Activated CD8-positive, alpha-beta memory T cell treated with anti-CD3 and anti-CD28 coated beads, Interleukin-2, amount 50 U/mL, for 1 hour (primary cell): ENCODE results near the gene STK16.
"Not testable (repeated sequence)": the region's sequence is repeated elsewhere in the genome, so short reads cannot be mapped to it uniquely, and the experiment has no call there.

Source experiments
- DNase-seq: peaks from one replicate; pipeline ENCODE4 v3.0.0-alpha.2; 2020; ENCODE audit errors: extremely low read depth

STK16 gene

DNA sequence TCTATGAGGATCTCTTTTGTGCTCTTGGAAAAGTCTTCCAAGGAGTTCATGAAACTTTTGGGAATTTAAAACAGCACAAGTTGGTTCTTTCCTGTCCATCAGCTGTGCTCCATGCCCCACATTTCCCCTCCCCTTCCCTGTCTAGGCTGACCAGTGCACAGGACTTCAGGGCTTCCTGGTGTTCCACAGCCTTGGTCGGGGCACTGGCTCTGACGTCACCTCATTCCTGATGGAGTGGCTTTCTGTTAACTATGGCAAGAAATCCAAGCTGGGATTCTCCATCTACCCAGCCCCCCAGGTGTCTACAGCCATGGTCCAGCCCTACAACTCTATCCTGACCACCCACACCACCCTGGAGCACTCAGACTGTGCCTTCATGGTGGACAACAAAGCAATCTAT, 25.7 kb downstream of the STK16 start:
- no peak for DNase-seq

DNA sequence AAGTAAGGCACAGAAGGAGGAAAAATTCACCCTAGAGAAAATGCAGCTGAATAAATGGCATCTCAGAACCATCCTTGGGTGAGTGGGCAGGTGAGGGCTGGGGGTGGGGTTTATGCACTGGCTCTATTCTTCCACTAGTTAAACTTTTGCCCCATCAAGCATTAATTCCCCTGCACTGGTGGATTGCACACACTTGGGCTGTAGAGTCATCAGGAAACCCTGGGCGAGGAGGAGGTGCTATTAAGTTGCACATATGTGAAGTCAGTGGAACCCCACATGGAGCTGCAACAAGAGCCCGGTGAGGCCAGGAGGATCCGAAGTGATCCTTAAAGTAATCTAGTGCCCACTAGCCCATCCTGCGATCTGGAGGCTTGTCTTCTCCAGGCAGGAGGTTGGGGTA, 27.1 kb downstream of the STK16 start:
- no peak for DNase-seq

DNA sequence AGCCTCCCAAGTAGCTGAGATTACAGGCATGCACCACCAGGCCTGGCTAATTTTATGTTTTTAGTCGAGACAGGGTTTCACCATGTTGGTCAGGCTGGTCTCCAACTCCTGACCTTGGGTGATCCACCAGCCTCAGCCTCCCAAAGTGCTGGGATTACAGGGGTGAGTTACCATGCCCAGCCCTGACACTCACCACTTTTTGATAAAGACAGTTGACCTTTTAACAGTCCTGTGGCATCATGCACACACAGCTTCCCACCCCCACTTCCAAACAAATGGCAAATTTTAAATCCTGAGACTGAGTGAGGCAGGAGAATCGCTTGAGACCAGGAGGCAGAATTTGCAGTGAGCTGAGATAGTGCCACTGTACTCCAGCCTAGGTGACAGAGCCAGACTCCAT, 27.7 kb downstream of the STK16 start:
- no peak for DNase-seq

DNA sequence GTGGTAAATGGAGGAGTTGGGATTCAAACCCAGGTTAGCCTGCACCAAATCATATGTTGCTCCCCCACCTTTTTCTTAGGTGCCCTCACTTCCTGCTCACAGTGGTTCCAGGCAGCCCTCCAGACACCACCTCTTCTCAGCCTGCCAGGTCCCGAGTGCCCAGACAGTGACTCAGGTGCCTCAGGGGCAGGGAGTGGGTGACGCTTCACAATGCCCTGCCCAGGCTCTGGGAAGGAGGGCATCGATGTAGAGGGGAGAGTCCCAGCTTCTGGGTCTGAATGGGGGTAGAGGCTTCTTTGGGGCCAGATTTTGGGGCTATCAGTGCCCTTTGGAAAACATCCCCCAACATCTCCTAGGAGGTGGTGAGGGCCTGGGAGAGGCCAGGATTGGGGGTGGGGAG, 28.7 kb downstream of the STK16 start:
- no peak for DNase-seq

DNA sequence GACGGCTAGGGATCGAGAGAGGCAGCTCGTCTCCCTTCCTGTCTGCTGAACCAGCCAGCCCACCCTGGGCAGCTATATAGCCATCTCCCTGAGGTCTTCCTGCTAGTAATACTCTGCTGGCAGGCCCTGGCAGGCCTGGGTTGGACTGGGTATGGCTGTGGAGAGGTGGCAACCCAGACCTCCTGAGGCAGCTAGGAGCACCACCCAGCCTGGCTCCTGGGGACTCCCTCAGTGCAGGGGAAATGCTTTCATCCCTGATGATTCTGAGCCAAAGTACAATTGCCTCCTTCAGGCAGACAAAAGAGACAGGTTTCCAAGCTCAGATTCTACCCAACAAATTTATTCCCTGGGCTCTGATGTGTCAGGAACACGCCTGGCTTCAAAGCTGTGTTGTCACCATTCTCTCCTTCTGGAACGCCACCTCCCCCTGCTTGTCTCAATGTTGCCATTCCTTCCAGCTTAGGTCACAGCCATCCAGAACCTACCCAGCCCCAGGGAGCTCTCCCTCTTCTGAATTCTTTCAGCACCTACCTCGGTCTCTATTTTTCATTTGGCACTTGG, 29.2 kb downstream of the STK16 start:
- no peak for DNase-seq

DNA sequence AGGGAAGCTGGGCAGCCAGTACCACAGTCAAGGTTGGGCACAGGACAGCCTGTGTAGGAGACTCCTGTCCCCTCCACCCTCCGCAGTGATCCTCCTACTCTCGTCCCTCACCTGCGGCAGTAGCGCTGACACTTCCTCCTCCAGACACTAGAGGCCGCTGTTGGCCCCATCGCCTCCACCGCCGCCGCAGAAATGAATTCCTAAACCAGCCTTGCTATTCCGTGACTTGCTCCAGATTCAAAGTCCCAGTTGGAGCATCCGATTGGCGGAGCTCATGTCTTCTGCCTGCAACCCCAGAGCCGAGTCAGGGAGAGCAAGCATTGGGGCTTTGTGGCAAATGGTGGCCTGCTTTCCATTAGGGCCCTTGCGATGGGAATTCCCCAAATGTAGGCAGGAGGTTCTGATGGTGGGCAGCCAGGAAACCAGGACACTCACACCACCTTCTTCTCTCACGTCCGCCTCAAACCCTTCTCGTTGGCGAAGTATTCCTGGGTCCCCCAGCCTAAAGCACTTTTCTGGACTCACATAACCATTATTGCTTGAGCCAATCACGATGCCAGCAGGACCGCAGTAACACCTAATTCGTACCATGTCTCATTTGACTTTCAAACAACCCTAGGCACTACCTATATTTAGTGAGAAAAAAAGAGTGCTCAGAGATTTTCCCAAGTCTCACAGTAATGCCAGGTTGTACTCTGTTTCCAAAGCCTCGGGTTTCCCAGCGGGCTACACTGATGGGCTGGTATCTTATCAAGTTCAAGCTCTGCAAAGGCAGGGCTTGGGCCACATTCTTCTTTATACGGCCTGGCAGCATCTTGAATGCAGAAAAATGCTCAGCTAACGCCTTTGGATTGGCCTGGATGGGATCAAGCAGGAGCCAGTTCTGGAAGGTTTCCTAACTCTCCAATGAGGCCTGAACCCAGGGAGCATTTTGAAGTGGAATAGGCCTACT, 32.7 kb downstream of the STK16 start:
- peak; percentile 39 for DNase-seq

DNA sequence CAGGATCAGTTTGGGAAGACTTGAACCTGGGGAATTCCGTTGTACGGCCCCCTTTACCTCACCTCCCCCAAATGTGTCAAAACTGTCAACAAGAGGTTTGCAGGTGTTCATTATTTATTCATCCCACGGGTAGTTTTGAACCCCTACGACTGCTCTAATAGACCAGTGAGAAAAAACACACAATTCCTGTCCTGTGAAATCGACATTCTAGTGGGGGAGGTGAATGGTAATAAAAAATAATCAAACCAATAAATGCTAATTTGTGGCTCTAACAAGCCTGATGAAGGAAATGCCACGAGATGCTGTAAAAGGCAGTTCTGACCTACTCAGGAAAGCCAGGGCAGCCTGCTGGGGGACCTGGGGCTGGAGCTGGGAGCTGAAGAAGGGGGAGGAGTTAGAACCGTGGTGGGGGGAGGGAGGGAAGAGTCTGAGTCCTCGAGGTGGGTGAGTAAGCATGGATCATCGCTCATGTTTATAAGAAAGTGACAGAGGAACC, 33.4 kb downstream of the STK16 start:
- no peak for DNase-seq

DNA sequence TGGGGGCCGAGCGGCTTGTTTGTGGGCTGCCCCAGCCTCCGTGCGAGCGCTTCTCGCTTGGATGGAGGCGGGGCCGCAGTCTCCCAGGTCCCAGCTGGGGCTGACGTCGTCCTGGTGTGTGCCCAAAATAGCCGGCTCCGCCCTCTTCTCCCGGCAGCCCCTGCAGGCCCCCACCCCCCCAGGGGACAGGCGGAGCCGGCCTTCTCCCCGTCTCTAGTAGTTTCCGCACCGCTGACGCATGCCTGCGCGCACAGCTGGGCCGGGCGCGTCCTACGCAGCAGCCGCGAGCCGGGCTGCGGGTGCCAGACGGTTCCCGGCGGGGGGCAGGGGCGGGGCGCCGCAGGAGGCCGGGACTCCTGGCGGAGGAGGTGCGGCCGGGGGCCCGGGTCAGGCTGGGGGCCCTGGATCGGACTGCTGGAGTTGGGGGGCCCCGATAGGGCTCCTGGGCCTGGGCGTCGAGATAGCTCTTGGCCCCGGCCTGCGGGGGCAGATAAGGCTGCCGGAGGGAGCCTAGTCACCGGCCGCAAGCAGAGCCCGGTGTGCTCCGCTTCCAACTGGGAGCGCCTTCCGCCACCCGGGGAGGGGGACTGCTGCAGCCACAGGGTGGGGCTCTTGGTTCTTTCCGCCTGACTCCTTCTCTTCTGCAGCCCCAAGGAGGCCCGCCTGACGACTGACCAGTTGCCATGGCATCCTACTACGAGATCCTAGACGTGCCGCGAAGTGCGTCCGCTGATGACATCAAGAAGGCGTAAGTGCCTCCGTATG, 34.1 kb downstream of the STK16 start, which contains the start of gene DNAJB2:
Gene DNAJB2 (plus strand): TSS at position 216 of the 765 bp plus-strand sequence. CDS start 468 bp downstream, at position 684.
- peak; percentile 99 for DNase-seq

DNA sequence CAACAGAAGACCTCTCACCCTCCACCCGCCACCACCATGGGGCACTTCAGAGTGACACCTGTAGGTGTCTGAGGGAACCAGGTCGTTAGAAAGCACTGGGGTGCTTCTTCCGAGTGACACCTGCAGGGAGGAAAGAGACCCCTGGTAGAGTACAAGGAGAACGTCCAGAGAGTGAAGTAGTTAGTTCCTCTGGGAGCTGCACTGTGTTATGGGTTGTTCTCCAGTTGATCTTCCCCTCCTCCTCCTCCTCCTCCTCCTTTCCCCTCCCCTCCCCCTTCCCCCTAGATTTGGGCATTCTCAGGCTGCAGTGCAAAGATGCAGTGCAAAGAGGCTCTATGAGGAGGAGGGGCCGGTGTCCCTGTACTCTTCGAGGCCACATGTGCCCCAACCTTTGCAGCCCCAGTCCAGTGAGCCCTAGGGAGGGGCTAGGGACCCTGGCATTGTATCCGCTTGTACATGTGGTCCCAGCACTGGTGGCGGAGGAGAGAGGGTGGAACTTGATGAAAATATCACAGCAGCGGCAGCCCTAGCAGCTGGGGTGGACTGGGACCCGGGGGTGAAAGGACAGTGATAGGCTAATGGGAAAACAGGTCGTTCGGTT, 34.7 kb downstream of the STK16 start:
- DNase-seq: no peak

DNA sequence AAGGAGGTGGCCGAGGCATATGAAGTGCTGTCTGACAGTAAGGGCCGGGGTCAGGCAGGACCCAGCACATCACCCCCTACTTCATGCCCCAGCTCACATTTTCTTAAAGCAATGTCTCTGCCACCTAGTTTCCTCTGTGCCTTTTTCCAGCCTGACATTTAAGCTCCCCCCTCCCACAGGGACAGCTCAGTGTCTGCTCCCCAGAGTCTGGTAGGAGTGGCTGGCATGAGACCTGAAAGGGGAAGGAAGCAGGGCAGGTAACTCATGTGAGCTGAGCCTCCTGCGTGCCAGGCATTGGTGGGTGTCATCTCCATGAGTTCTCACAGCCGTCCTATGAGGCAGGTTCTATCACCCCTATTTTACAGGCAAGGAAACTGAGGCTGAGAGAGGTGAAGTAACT, 35.4 kb downstream of the STK16 start:
- no peak for DNase-seq

DNA sequence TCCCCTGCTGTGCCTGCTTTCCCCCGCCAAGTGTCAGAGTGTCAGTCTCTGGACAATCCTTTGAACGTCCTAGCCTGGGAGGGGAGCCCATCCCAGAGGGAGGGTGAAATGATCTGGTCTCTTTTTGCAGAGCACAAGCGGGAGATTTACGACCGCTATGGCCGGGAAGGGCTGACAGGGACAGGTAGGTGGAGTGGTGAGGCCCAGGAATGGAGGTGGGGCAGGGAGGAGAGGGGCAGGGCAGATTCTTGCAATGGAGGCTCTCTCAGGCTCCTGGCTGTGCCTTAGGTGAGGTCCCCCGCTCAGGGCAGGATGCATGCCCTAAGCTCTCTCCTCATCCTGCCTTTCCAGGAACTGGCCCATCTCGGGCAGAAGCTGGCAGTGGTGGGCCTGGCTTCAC, 36.3 kb downstream of the STK16 start:
- DNase-seq: no peak

DNA sequence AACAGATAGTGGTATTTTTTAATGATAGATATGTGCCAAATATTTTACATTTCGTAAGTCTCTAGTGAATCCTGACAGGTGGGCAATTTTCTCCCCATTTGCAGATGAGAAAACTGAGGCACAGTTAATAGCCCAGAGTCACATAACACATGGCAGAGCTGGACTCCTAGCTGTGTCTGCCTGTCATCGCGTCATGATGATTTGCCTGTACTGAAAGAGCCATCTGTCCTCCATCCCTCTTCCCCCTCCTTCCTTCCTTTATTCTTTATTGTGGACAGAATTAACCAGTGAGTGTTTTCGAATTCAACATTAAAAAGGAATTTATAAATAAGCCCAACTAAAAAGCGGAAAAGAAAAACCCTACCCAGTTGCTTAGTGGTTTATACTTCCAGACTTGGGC, 37.1 kb downstream of the STK16 start:
- DNase-seq: no peak

DNA sequence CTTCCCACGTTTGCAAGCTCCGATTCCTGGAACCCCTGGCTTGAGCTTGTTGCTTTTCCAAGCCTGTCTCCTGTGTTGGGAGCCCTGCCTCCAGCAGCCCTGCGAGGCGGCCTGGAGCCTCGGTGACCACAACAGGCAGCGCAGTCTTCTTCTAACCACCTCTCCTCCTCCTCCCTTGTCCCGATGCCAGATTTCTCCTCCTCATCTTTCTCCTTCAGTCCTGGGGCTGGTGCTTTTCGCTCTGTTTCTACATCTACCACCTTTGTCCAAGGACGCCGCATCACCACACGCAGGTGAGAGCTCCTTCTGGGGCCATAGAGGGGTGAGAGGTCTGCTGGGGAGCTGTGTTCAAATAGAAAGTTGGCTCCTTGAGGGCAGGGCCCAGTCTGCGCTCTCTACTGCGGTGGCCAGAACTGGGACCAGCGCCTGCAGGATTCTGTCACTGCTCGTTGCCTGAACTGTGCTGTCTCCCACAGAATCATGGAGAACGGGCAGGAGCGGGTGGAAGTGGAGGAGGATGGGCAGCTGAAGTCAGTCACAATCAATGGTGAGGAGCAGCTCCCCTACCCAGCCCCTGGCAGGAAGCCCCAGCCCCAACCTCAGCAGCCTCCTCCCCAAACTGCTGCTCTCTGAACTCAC, 37.8 kb downstream of the STK16 start:
- no peak for DNase-seq

DNA sequence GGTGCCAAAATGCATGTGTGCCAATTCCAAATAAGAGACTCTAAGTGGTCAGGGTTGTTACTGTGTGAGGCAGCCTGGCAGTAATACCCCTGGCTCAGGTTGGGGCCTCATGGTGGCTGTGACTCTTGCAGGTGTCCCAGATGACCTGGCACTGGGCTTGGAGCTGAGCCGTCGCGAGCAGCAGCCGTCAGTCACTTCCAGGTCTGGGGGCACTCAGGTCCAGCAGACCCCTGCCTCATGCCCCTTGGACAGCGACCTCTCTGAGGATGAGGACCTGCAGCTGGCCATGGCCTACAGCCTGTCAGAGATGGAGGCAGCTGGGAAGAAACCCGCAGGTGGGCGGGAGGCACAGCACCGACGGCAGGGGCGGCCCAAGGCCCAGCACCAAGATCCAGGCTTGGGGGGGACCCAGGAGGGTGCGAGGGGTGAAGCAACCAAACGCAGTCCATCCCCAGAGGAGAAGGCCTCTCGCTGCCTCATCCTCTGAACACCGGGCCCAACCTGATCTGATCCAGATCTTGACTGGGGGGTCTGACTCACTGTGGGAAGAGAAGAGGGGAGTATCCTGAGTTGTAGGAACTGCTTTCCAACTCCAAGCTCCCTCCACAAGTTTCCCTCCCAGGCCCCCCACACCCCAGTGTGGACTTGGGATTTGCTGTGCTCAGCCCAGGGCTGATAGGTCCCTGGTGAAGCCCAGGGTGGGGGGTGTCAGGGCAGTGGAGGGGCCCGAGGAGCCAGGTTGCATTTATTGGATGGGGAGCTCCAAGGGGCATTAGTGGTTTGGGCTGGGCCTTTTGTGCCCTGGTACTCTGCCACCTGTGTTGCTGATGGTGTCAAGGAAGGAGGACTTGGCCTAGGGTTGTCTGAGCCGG, 39.5 kb downstream of the STK16 start:
- DNase-seq: no peak

DNA sequence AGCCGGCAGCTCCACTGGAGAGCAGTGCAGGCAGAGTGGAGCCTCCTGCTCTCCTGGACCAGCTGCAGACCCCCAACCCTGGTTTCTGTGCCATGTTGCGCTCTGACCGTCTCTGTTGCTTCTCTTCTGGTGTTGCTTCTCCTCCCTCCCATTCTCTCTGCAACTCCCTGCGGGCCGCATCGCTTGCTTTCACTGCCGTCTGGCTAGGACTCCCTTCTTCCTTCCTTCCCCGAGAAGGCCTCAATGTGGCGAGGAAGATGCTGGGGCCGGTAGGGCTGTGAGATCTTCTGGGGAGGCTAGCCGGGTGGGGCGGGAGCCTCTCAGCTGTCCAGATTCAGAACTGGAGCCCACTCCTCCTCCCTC, 40.1 kb downstream of the STK16 start:
- DNase-seq: no peak

DNA sequence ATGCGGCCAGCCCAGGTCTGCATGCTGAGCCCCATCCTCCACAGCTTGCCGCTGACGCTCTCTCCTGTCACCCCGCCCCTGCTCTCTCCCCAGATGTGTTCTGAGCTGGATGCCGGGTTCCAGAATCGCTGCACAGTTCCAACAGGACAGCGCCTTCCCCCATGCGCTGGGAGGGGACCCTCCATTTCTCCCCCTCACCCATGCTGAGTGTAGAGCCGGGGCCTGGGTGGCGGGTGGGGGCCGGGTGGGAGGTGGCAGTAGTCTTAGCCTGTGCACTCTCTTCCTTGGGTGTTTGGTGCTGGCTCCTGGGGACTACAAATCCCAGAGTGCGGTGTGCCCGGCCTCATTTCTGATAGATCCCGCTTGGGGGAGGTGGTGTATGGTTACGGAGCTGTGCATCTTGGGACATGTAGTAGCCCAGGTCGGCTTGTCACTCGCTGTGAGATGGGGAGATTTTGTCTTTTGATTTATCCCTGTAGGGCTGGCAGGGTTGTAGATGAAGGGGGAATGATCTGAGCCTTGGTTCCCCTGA, 40.7 kb downstream of the STK16 start:
- no peak for DNase-seq

DNA sequence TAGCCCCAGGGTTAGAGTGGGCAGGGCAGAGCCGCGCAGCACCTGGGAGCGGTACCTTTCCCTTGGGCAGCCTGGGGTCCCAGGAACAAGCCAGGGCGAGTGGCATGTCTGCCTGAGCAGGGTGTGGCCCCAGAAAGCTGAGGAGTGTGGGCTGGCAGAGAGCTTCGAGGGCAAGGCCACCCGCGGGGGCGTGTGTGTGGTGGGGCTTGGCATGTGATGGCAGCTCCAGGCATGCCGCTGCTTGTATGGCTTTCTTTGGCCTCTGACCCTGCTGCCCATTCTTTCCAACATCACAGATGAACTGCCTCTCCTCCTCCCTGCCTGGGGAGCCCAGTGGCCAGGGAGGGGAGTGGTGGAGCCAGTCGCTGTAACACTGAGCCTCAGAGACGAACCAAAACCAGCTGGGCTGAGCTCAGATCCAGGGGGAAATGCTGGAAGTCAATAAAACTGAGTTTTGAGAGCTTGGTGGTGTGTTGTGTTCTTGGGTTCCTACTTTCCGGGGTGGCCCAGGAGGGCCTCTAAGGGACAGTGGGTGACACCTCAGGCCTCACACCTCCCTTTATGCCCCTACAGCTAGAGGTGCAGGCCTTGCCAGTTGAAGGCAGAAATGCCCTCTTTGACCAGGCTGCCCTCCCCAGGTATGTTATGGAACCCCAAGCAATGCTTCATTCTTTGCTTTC, 41.3 kb downstream of the STK16 start:
- DNase-seq: no peak

DNA sequence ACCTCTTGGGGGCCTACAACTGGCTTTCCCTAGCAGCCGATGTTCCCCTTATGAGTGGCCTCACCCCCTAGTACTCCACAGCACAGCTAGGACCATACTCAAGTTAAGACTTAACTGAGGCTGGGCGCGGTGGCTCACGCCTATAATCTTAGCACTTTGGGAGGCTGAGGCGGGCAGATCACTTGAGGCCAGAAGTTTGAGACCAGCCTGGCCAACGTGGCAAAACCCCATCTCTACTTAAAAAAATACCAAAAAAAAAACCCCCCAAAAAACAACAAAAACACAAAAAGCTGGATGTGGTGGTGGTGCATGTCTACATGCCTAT, 41.8 kb downstream of the STK16 start:
- DNase-seq: not testable (repeated sequence)

DNA sequence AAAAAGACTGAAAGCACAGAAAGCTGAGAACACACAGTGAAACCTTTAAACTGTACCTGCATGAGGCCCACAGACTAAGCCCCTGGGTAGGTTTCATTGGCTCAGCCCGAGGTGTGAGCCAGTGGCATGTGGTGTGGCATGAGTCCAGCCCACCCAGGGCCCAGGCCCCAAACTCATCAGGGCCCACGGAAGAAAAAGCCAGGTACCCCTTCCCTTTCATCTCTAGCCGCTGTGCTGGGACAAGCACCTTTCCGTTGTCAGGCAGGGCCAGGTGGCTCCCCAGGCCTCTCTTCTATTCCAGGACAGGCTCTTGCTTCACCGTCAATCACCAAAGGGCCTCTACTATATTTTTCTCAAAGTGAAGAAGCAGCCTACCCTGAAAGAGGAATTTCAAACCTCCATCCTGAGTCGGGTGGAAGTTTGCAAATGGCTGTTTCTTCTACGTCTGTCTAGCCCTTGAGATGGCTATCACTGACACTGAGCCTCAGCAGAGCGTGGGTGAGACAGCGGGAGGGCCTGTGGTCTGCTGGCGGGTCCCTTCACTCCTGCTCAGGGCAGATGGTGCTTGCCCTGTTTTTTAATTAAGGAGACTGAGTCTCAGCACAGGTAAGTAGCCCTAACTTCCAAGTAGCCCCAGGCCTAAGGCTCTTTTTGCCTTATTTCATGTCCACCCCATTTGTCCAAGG, 42.4 kb downstream of the STK16 start:
- no peak for DNase-seq
